Measurements from ENCODE around the gene PEX5.

Gene PEX5

DNA sequence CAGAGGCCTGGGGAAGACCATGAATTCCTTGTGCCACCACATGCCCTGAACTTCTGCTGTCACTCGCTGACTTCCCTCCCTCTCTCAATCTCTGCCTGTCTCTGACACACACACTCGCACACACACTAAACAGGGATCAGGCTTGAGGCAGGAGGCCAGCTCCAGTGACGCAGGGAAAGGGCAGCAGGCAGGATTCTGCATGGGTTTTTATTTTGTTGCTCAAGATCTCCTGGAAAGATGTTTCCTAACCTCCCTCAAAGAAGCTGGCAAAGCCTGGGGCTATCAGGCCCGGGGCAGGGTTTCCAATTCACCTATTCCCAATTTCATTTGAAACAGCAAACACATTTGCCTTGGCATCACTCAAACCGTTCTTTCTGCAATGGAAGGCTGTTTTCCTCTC lies 27.7 kb upstream of the PEX5 start:
- no peak overlapping the region for H3K4me3 ChIP-seq (ENCODE audit: low read depth, low read length)
- CTCF ChIA-PET, result interaction anchor here (1.1 to 6.7 kb wide), 7 partner anchors 8 to 101 kb away, joined by 3 to 61 read pairs (median 5); partner anchors contain the start of genes C1RL and C1S
- DNase-seq (ENCODE audit: low read depth, low spot score), result no peak
- POLR2A ChIA-PET, result no interaction called here
- TF ChIP-seq, protein P1, sequence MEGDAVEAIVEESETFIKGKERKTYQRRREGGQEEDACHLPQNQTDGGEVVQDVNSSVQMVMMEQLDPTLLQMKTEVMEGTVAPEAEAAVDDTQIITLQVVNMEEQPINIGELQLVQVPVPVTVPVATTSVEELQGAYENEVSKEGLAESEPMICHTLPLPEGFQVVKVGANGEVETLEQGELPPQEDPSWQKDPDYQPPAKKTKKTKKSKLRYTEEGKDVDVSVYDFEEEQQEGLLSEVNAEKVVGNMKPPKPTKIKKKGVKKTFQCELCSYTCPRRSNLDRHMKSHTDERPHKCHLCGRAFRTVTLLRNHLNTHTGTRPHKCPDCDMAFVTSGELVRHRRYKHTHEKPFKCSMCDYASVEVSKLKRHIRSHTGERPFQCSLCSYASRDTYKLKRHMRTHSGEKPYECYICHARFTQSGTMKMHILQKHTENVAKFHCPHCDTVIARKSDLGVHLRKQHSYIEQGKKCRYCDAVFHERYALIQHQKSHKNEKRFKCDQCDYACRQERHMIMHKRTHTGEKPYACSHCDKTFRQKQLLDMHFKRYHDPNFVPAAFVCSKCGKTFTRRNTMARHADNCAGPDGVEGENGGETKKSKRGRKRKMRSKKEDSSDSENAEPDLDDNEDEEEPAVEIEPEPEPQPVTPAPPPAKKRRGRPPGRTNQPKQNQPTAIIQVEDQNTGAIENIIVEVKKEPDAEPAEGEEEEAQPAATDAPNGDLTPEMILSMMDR (IDR thresholded peaks at IDR 0.05; ENCODE audit: insufficient read depth, low read length, missing control alignments), result no peak

GRCh38 chr12:7162691-7163114 lies 26.8 kb upstream of the PEX5 start:
- H3K4me3 ChIP-seq (ENCODE audit: low read depth, low read length), result no peak overlapping the region
- POLR2A ChIA-PET, result no interaction called here
- DNase-seq (ENCODE audit: low read depth, low spot score), result no peak
- CTCF ChIA-PET, result interaction anchor here (0.6 to 6.7 kb wide), 11 partner anchors 8 to 102 kb away, joined by 3 to 61 read pairs (median 4); partner anchors contain the start of genes C1RL and C1S
- TF ChIP-seq, protein P1 (IDR thresholded peaks at IDR 0.05; ENCODE audit: insufficient read depth, low read length, missing control alignments), result peak; percentile 57

- POLR2A ChIA-PET, result no interaction called here
- no peak for DNase-seq (ENCODE audit: low read depth, low spot score)
- TF ChIP-seq, protein P1 (IDR thresholded peaks at IDR 0.05; ENCODE audit: insufficient read depth, low read length, missing control alignments), result no peak
- CTCF ChIA-PET, result interaction anchor here (0.8 to 1.9 kb wide), 3 partner anchors 8 to 25 kb away, joined by 3 to 10 read pairs (median 5); no protein-coding TSS in a partner anchor
- no peak overlapping the region for H3K4me3 ChIP-seq (ENCODE audit: low read depth, low read length)
Observed at GRCh38 chr12:7169951-7170350, 19.5 kb upstream of the PEX5 start.

DNA sequence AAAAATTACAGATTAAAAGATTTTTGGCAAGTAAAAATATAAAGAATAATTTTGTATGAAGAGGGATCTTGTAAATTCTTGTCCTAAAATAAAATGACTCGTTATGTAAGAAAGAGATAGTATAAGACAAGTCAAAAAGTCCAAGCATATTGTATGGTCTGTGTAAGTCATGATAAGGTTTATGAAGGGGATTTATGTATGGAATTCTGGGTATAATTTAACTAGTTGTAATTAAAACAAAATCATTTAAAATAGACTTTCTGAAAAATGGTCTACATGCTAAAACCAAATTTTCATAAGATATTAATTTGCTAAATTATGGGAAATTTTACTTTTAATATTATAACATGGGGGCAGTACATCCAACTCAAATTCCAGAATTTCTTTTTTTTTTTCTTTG lies 17.6 kb upstream of the PEX5 start:
- ChIA-PET CTCF (interaction anchor here (1.4 kb wide), 1 partner anchor 28 kb away, joined by 5 read pairs; no protein-coding TSS in a partner anchor), POLR2A (no interaction called here)
- TF ChIP-seq, protein P1 (IDR thresholded peaks at IDR 0.05; ENCODE audit: insufficient read depth, low read length, missing control alignments), result no peak
- H3K4me3 ChIP-seq (ENCODE audit: low read depth, low read length), result no peak overlapping the region
- DNase-seq (ENCODE audit: low read depth, low spot score), result no peak

DNA sequence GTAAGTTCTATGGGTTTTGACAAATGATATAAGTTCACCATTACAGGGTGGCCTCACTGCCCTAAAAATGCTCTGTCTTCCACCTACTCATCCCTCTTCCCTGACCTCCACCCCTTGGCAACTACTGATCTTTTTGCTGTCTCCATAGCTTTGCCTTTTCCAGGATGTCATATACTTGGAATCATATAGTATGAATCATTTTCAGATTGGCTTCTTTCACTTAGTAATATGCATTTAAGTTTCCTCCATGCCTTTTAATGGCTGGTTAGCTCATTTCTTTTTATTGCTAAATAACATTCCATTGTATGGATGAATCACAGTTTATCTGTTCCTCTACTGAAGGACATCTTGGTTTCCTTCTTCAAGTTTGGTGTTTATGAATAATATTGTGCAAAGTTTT lies 14.0 kb upstream of the PEX5 start:
- POLR2A ChIA-PET, result no interaction called here
- no peak overlapping the region for H3K4me3 ChIP-seq (ENCODE audit: low read depth, low read length)
- TF ChIP-seq, protein P1 (IDR thresholded peaks at IDR 0.05; ENCODE audit: insufficient read depth, low read length, missing control alignments), result no peak
- DNase-seq (ENCODE audit: low read depth, low spot score), result no peak
- CTCF ChIA-PET, result interaction anchor here (0.9 to 3.3 kb wide), 3 partner anchors 11 to 30 kb away, joined by 3 to 23 read pairs (median 4); no protein-coding TSS in a partner anchor

GRCh38 chr12:7176595-7176994 lies 12.9 kb upstream of the PEX5 start:
- DNase-seq (ENCODE audit: low read depth, low spot score), result no peak
- ChIA-PET CTCF (interaction anchor here (3.3 kb wide), 1 partner anchor 32 kb away, joined by 23 read pairs; no protein-coding TSS in a partner anchor), POLR2A (no interaction called here)
- TF ChIP-seq, protein P1 (IDR thresholded peaks at IDR 0.05; ENCODE audit: insufficient read depth, low read length, missing control alignments), result no peak
- H3K4me3 ChIP-seq (ENCODE audit: low read depth, low read length), result no peak overlapping the region

Data from AG04449 (cell line).